GM23338 (cell line): Measurements from ENCODE around the gene NLK.

Source experiments
- CREB1 ChIP-seq: fragments of 250-450 bp; sonication (Bioruptor Pico); IDR thresholded peaks from 2 replicates; pipeline ENCODE4 v1.5.0; 2020; ENCODE audit warnings: low read depth, mild to moderate bottlenecking, moderate library complexity
- CTCF ChIP-seq, 2 experiments: fragments of 200-600 bp in 1 of 2; sonication (generic) in 1 of 2; conservative IDR thresholded peaks; 2 replicates each; pipeline versions ENCODE4 v1.5.1 to v1.6.1; 2016 to 2017; ENCODE audit warnings: antibody characterized with exemption in 2 of 2, low read depth in 2 of 2, mild to moderate bottlenecking in 2 of 2, moderate library complexity in 1 of 2
- ETS1 ChIP-seq: IDR thresholded peaks from 2 replicates; pipeline ENCODE4 v1.6.1; 2016; ENCODE audit warnings: antibody characterized with exemption
- EZH2 ChIP-seq: fragments of 200-600 bp; sonication (generic); IDR thresholded peaks from one replicate; pipeline ENCODE4 v1.8.0; 2017; ENCODE audit warnings: antibody characterized with exemption, mild to moderate bottlenecking, low read depth; ENCODE audit not compliant: unreplicated experiment
- EZH2phosphoT487 ChIP-seq: fragments of 200-600 bp; sonication (generic); IDR thresholded peaks from one replicate; pipeline ENCODE4 v1.8.1; 2018; ENCODE audit warnings: antibody characterized with exemption; ENCODE audit not compliant: unreplicated experiment
- JUNB ChIP-seq: IDR thresholded peaks from one replicate; pipeline ENCODE4 v1.6.1; 2016; ENCODE audit warnings: antibody characterized with exemption; ENCODE audit not compliant: unreplicated experiment
- POLR2AphosphoS5 ChIP-seq: IDR thresholded peaks from 2 replicates; pipeline ENCODE4 v1.6.1; 2016; ENCODE audit warnings: antibody characterized with exemption, low read depth
- REST ChIP-seq: IDR thresholded peaks from one replicate; pipeline ENCODE4 v1.6.1; 2018; ENCODE audit warnings: antibody characterized with exemption; ENCODE audit not compliant: unreplicated experiment
- STAT1 ChIP-seq: IDR thresholded peaks from one replicate; pipeline ENCODE4 v1.6.1; 2016; ENCODE audit warnings: antibody characterized with exemption; ENCODE audit not compliant: unreplicated experiment

GRCh38 chr17:28151001-28151400 lies 108.5 kb downstream of the NLK start:
- no peak for TF ChIP-seq POLR2AphosphoS5
- TF ChIP-seq CTCF (conservative IDR thresholded peaks at IDR 0.05; ENCODE audit: low read depth in 2 of 2), result no peak
- no peak for TF ChIP-seq STAT1
- TF ChIP-seq CREB1 (CRISPR knock-in tag), result no peak
- no peak for TF ChIP-seq EZH2phosphoT487
- no peak for TF ChIP-seq EZH2
- TF ChIP-seq JUNB, result no peak
- no peak for TF ChIP-seq ETS1
- TF ChIP-seq REST, result no peak
